ENCODE data around the gene S100A12.

The S100A12 gene

DNA sequence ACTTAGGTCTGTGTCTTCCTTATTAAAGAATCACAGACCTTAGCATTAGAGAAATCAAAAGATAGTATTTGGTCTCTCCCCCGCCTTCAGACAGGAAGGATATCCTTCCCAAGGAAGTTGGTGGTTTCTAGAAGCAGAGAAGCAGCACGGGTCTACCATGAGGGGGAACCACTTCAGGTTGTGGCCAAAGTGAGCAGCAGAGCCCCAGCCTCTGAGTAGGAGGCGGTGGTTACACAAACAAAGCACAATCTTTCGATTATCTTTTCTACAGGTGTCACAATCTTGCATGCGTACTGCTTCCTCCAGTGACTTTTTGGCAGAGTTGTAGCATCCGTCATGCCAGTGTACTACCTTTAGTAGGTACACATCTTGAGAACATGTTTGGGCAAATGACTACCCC, 35.6 kb downstream of the S100A12 start:
- in situ Hi-C loops (cut with MboI; ENCODE audit: low sequenced_read_pairs) = loop anchor here (10.0 kb wide), 1 partner anchor 165 kb away; no protein-coding TSS in a partner anchor

DNA sequence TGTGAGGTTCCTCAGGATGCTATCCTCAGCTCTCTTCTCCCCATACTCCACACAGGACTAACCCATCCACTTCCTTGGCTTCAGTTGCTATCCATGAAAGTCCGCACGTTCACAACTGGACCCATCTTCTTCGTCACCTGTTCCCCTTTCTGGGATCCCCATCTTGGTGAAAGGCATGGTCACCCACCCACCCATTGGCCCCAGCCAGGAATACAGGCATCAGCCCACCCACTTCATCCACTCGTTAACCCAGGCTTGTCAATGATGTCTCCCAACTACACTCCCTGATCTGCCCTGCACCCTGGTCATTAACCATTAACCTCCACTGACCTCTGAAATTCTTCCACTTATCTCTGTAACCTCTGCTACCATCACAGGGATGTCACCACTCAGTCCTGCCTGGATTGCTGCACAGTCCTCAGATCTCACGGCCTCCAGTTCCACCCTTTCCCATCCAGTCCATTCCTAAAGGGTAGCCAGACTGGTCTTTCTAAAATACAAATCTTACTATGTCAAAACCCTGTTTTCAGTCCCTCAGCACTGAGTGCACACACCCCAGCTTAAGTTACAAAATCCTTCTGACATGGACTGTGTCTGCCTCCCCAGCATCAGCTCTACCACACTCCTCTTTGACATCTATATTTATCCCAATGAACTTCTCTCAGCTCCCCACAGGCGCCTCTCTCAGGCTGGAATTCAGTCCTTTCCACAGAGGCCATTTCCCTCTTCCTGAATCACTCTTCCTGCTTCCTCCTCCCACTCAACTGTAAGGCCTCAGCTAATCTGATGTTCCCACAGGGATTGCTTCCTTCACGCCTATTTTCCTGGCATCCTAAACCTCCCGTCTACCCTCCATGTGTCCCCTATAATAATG, 37.2 kb downstream of the S100A12 start:
- in situ Hi-C loops (cut with MboI; ENCODE audit: low sequenced_read_pairs) = no loop called here

DNA sequence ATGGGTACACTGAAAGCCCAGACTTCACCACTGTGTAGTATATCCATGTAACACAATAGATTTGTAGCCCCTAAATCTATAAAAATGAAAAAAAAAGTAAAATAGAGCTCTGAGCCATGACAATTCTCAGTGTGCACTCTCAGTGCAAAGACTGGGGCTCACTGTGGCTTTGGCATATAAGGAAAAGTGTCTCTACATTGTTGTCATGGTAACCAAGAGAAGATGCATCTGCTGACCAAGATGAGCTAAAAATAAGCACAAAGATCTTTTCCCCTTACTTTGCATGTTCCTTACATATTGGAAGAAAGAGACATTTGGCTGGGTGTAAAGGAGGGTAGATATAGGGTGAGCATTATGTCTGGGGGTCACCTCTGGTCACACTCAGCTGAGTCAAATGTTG, 38.8 kb downstream of the S100A12 start:
- in situ Hi-C loops (cut with MboI; ENCODE audit: low sequenced_read_pairs) = no loop called here

DNA sequence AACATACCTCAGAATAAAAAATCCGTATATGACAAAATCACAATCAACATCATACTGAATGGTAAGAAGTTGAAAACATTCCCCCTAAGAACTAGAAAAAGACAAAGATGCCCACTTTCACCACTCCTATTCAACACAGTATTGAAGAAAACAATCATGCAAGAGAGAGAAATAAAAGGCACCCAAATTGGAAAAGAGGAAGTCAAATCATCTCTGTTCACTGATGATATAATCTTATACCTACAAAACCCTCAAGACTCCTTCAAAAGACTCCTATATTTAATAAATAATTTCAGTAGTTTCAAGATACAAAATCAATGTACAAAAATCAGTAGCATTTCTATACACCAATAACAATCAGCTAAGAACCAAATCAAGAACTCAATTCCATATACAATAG, 41.5 kb downstream of the S100A12 start:
- in situ Hi-C loops (cut with MboI; ENCODE audit: low sequenced_read_pairs) = no loop called here

DNA sequence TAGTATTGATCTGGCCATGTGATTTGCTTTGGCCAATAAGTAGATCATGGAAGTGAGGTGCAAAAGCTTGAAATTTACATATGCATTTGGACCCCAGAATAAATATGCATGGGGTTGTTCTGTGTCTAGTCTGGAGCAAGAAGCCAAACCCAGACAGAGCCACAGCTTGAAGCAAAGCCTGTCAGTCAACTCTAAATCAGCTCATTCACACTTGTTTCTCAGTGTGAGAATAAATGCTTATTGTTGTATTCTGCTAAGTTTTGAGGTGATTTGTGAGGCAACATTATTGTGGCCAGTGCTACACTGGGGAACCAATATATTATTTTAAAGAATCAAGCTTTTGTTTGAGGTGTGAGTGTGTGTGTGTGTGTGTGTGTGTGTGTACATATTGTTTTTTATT, 50.5 kb downstream of the S100A12 start:
- in situ Hi-C loops (cut with MboI; ENCODE audit: low sequenced_read_pairs) = no loop called here
